Natural killer cell (primary cell): ENCODE results near the gene NFIA. TPM values are rescaled to one million over a fixed set of nuclear protein-coding genes. Genes with fewer than 3 reads are reported as not detected.

Experiments used
- ATAC-seq, 3 donors: fragments of 150-1000 bp in 2 of 3; fragments of 200-7000 bp in 1 of 3; cut with Tn5 transposase; 1 replicate in 1 of 3; 2 replicates in 2 of 3; pipeline ENCODE4 v1.10.0; 2021; ENCODE audit warnings: mild to moderate bottlenecking in 2 of 3, moderate library complexity in 2 of 3
- DNase-seq, 2 donors: peaks; one replicate each; pipeline versions ENCODE4 v3.0.0 to v3.0.0-alpha.2; 2013 to 2021; ENCODE audit warnings: mixed read lengths in 1 of 2
- H3K27ac ChIP-seq: one replicate; pipeline ENCODE4 v1.5.1; 2013; ENCODE audit warnings: mild to moderate bottlenecking, low read length
- H3K27me3 ChIP-seq: one replicate; pipeline ENCODE4 v1.6.1; 2013; ENCODE audit warnings: low read length; ENCODE audit not compliant: control insufficient read depth, insufficient read depth
- H3K36me3 ChIP-seq: one replicate; pipeline ENCODE4 v1.6.1; 2013; ENCODE audit warnings: low read length; ENCODE audit not compliant: control insufficient read depth, insufficient read depth
- H3K4me1 ChIP-seq: one replicate; pipeline ENCODE4 v1.6.1; 2013; ENCODE audit warnings: low read length; ENCODE audit not compliant: control insufficient read depth, insufficient read depth
- H3K4me3 ChIP-seq: one replicate; pipeline ENCODE4 v1.5.1; 2013; ENCODE audit warnings: low read length
- H3K9me3 ChIP-seq: one replicate; pipeline ENCODE4 v1.6.1; 2013; ENCODE audit warnings: low read length; ENCODE audit not compliant: control insufficient read depth, insufficient read depth
- H3K27ac Mint-ChIP-seq, 2 donors: one replicate each; pipeline ENCODE4 v1.8.0; 2022; ENCODE audit warnings: mild to moderate bottlenecking in 2 of 2, mixed read lengths in 2 of 2, moderate library complexity in 1 of 2
- H3K27me3 Mint-ChIP-seq, 2 donors: one replicate each; pipeline ENCODE4 v1.8.0; 2022; ENCODE audit warnings: low read depth in 2 of 2, mixed read lengths in 2 of 2
- H3K36me3 Mint-ChIP-seq: one replicate; pipeline ENCODE4 v1.8.0; 2022; ENCODE audit warnings: mixed read lengths
- H3K4me1 Mint-ChIP-seq, 2 donors: one replicate each; pipeline ENCODE4 v1.8.0; 2022; ENCODE audit warnings: mixed read lengths in 2 of 2
- H3K4me3 Mint-ChIP-seq: one replicate; pipeline ENCODE4 v1.8.0; 2022; ENCODE audit warnings: mild to moderate bottlenecking, moderate library complexity, mixed read lengths
- H3K9me3 Mint-ChIP-seq, 2 donors: one replicate each; pipeline ENCODE4 v1.8.0; 2022; ENCODE audit warnings: mixed read lengths in 2 of 2
- CTCF ChIP-seq: fragments of 200-600 bp; IDR thresholded peaks from one replicate; pipeline ENCODE4 v1.8.0; 2022; ENCODE audit warnings: antibody characterized with exemption
- WGBS: methylation state at CpG from one replicate; pipeline ENCODE4 v1.1.7; 2013; ENCODE audit warnings: missing lambda C conversion rate; ENCODE audit not compliant: insufficient coverage; 5-methylcytosine and 5-hydroxymethylcytosine counted together
- intact Hi-C: fragments of 100-400 bp; cut with micrococcal nuclease; formaldehyde crosslinking; loops from one replicate; pipeline ENCODE4 v1.14.2; 2022
- total RNA-seq, 4 donors: library from RNA; stranded (reverse); fragments of 120-200 nt in 1 of 4; gene quantifications; one replicate each; pipeline versions ENCODE4 v1.2.3 to v1.2.4, GENCODE V29; 2013 to 2022

Gene NFIA
- total RNA-seq, 3 donors from 2014 or later (not counting 1 experiment from before 2014, with no cell fraction given) = 3.5 to 6.5 (median 3.6) TPM

GRCh38 chr1:61193808-61194207 is 111.4 kb downstream of the NFIA start:
- ATAC-seq (no peak), DNase-seq (no peak)
- Histone ChIP-seq H3K27ac (no peak overlapping the region), H3K9me3 (no peaks in the 10 kb centered on the region), H3K4me1 (no peaks in the 10 kb centered on the region), H3K4me3 (no peak overlapping the region), H3K27me3 (peaks cover 2% of the 10 kb centered on the region), H3K36me3 (no peaks in the 10 kb centered on the region)
- no peak for TF ChIP-seq CTCF
- no CpG with 5 or more reads among the region's 1 CpG for WGBS
- no peak overlapping the region for H3K27ac Mint-ChIP-seq
- intact Hi-C loops = no loop called here
- no peaks in the 10 kb centered on the region for H3K36me3 Mint-ChIP-seq
- no peak overlapping the region for H3K4me3 Mint-ChIP-seq
- no peaks in the 10 kb centered on the region for H3K9me3 Mint-ChIP-seq
- H3K4me1 Mint-ChIP-seq = no peaks in the 10 kb centered on the region
- H3K27me3 Mint-ChIP-seq = peaks cover 15 to 31% of the 10 kb centered on the region in 2 donors

GRCh38 chr1:61198554-61198953 is 116.2 kb downstream of the NFIA start:
- no peak overlapping the region for H3K4me3 Mint-ChIP-seq
- H3K27ac Mint-ChIP-seq = no peak overlapping the region

GRCh38 chr1:61201035-61201434 is 118.7 kb downstream of the NFIA start:
- Histone ChIP-seq H3K4me1 (no peaks in the 10 kb centered on the region), H3K27ac (no peak overlapping the region), H3K4me3 (no peak overlapping the region), H3K9me3 (no peaks in the 10 kb centered on the region), H3K27me3 (no peaks in the 10 kb centered on the region), H3K36me3 (no peaks in the 10 kb centered on the region)
- no peak for DNase-seq
- TF ChIP-seq CTCF = no peak
- H3K4me1 Mint-ChIP-seq = no peaks in the 10 kb centered on the region
- no peak for ATAC-seq
- H3K27me3 Mint-ChIP-seq = peaks cover 15 to 40% of the 10 kb centered on the region in 2 donors
- no peaks in the 10 kb centered on the region for H3K36me3 Mint-ChIP-seq
- no peaks in the 10 kb centered on the region for H3K9me3 Mint-ChIP-seq
- no peak overlapping the region for H3K27ac Mint-ChIP-seq
- WGBS = 83% methylated on average over 2 of the region's 5 CpGs
- no peak overlapping the region for H3K4me3 Mint-ChIP-seq
- intact Hi-C loops = no loop called here

More at GRCh38 chr1:61198554-61198953, 116.2 kb downstream of the NFIA start:
- Mint-ChIP-seq H3K4me1 (no peaks in the 10 kb centered on the region), H3K36me3 (no peaks in the 10 kb centered on the region), H3K9me3 (no peaks in the 10 kb centered on the region), H3K27me3 (peaks cover 10 to 49% of the 10 kb centered on the region in 2 donors)
- no peak overlapping the region for H3K27ac ChIP-seq
- DNase-seq = no peak
- ATAC-seq = no peak
- TF ChIP-seq CTCF = no peak
- peaks cover 2% of the 10 kb centered on the region for H3K27me3 ChIP-seq
- intact Hi-C loops = no loop called here
- WGBS = 85% methylated on average over 8 of the region's 8 CpGs
- H3K4me1 ChIP-seq = no peaks in the 10 kb centered on the region
- H3K9me3 ChIP-seq = no peaks in the 10 kb centered on the region
- H3K4me3 ChIP-seq = no peak overlapping the region
- H3K36me3 ChIP-seq = no peaks in the 10 kb centered on the region

- H3K27ac ChIP-seq = no peak overlapping the region
- H3K4me3 ChIP-seq = no peak overlapping the region
- no peak overlapping the region for H3K27ac Mint-ChIP-seq
- H3K9me3 Mint-ChIP-seq = no peaks in the 10 kb centered on the region
- H3K27me3 Mint-ChIP-seq = peaks cover 18 to 42% of the 10 kb centered on the region in 2 donors
- H3K4me1 ChIP-seq = no peaks in the 10 kb centered on the region
- DNase-seq (no peak), ATAC-seq (no peak)
- no peak overlapping the region for H3K4me3 Mint-ChIP-seq
- intact Hi-C loops = no loop called here
- no peak for TF ChIP-seq CTCF
- 83% methylated on average over 8 of the region's 11 CpGs for WGBS
- no peaks in the 10 kb centered on the region for H3K27me3 ChIP-seq
- H3K9me3 ChIP-seq = no peaks in the 10 kb centered on the region
- H3K36me3 ChIP-seq = no peaks in the 10 kb centered on the region
- H3K4me1 Mint-ChIP-seq = no peaks in the 10 kb centered on the region
- no peaks in the 10 kb centered on the region for H3K36me3 Mint-ChIP-seq
Measured at GRCh38 chr1:61202854-61203598, 120.7 kb downstream of the NFIA start.
